ENCODE results near the gene RASSF3. TPM values are rescaled to one million over a fixed set of nuclear protein-coding genes. Genes with fewer than 3 reads are reported as not detected.
A peak's percentile ranks its signal among the peaks of the same experiment; 100 is the strongest.

RASSF3 gene
- total RNA-seq, 2 experiments from 2014 or later: 16.3 to 49.9 TPM

DNA sequence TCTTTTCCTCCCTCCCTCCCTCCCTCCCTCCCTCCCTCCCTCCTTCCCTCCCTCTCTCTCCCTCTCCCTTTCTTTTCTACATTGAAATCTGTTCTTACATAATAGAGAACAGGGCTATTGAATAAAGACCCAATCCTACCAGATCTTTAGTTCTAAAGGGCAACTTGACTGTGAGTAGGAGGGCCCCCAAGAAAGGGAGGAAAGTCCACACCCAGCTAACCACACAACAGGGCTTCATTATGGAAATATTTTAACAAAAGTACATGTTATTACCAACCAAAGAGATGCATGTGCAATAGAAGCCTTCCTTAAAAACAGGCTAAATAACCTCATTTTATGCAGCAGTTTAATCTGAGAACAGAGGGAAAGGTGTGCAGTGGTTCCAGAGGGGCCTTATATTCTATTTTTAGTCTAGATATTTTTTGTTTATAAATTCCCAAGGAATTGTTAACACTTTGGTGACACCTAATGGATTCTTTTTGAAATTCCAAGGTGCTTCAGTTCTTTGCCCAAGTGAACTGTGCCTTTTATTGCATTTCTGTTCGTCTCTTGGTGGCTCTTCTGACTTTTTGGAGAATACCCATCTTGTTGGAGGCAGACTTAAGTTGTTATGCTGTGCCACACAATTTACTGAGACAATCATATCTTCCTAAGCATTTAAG, 85.9 kb downstream of the RASSF3 start:
- no peak overlapping the region for H3K27ac ChIP-seq (ENCODE audit: low read depth, low read length, poor library complexity, severe bottlenecking)
- H3K36me3 ChIP-seq (ENCODE audit: insufficient read depth, low read length): peaks cover 70% of the 10 kb centered on the region
- no peak overlapping the region for H3K4me2 ChIP-seq (ENCODE audit: low read length)
- ChIA-PET CTCF (ENCODE audit: unreplicated experiment) (interaction anchor here (1.4 kb wide), 1 partner anchor 147 kb away, joined by 6 read pairs; no protein-coding TSS in a partner anchor), POLR2A (interaction anchor here (0.9 to 2.5 kb wide), 6 partner anchors 11 to 209 kb away, joined by 3 to 7 read pairs (median 4); no protein-coding TSS in a partner anchor)
- BruUV-seq (replicated peaks): no TSS peak
- H3K4me1 ChIP-seq (ENCODE audit: insufficient read depth, low read length, poor library complexity, severe bottlenecking): peaks cover 6% of the 10 kb centered on the region
- intact Hi-C loops (cut with micrococcal nuclease; ENCODE audit: unreplicated experiment): no loop called here
- peak; percentile 13 for DNase-seq (ENCODE audit: low spot score)
- no peaks in the 10 kb centered on the region for H4K20me1 ChIP-seq (ENCODE audit: insufficient read depth, low read length)
- H3K4me3 ChIP-seq (ENCODE audit: low read depth, low read length, poor library complexity, severe bottlenecking): no peak overlapping the region
- H2AFZ ChIP-seq (ENCODE audit: low read length): no peak overlapping the region
- H3K79me2 ChIP-seq (ENCODE audit: insufficient read depth, low read depth, low read length): no peaks in the 10 kb centered on the region
- TF ChIP-seq, protein P1, sequence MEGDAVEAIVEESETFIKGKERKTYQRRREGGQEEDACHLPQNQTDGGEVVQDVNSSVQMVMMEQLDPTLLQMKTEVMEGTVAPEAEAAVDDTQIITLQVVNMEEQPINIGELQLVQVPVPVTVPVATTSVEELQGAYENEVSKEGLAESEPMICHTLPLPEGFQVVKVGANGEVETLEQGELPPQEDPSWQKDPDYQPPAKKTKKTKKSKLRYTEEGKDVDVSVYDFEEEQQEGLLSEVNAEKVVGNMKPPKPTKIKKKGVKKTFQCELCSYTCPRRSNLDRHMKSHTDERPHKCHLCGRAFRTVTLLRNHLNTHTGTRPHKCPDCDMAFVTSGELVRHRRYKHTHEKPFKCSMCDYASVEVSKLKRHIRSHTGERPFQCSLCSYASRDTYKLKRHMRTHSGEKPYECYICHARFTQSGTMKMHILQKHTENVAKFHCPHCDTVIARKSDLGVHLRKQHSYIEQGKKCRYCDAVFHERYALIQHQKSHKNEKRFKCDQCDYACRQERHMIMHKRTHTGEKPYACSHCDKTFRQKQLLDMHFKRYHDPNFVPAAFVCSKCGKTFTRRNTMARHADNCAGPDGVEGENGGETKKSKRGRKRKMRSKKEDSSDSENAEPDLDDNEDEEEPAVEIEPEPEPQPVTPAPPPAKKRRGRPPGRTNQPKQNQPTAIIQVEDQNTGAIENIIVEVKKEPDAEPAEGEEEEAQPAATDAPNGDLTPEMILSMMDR (conservative IDR thresholded peaks at IDR 0.05; ENCODE audit: low read length): peak; percentile 62
- TF ChIP-seq EZH2phosphoT487 (IDR thresholded peaks at IDR 0.05; ENCODE audit: borderline replicate concordance, low read depth, low read length): no peak
- H3K9me3 ChIP-seq (ENCODE audit: low read length): no peaks in the 10 kb centered on the region
- no peaks in the 10 kb centered on the region for H3K9me2 ChIP-seq (ENCODE audit: insufficient read depth, low read length)

DNA sequence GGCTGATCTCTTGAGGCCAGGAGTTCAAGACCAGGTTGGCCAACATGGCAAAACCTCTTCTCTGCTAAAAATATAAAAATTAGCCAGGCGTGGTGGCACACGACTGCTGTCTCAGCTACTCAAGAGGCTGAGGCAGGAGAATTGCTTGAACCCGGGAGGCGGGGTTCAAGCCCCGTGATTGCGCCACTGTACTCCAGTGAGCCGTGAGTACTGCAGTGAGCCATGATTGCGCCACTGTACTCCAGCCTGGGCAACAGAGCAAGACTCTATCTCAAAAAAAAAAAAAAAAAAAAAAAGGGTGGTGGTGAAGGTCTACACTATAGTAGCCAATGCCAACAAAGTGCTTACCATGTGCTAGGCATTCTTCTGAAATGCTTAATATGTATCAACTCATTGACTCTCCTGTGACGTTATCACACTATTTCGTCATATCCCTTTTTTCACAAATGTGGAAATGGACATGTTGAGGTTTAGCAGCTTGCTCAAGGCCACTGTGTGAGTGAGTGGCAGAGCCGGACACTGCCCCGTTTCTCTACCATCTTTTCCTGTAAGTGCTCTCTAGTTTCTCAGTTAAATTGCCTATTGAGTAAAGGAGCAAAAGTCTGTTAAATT, 89.3 kb downstream of the RASSF3 start:
- H4K20me1 ChIP-seq (ENCODE audit: insufficient read depth, low read length): no peaks in the 10 kb centered on the region
- H3K4me1 ChIP-seq (ENCODE audit: insufficient read depth, low read length, poor library complexity, severe bottlenecking): peaks cover 9% of the 10 kb centered on the region
- H2AFZ ChIP-seq (ENCODE audit: low read length): no peak overlapping the region
- no peak overlapping the region for H3K4me3 ChIP-seq (ENCODE audit: low read depth, low read length, poor library complexity, severe bottlenecking)
- no peaks in the 10 kb centered on the region for H3K9me2 ChIP-seq (ENCODE audit: insufficient read depth, low read length)
- peaks cover 44% of the 10 kb centered on the region for H3K36me3 ChIP-seq (ENCODE audit: insufficient read depth, low read length)
- no peaks in the 10 kb centered on the region for H3K79me2 ChIP-seq (ENCODE audit: insufficient read depth, low read depth, low read length)
- BruUV-seq (replicated peaks): no TSS peak
- intact Hi-C loops (cut with micrococcal nuclease; ENCODE audit: unreplicated experiment): loop anchor here (2.0 kb wide), 1 partner anchor 89 kb away; the partner anchor contains the start of gene RASSF3
- no peak for TF ChIP-seq EZH2phosphoT487 (IDR thresholded peaks at IDR 0.05; ENCODE audit: borderline replicate concordance, low read depth, low read length)
- TF ChIP-seq, protein P1 (conservative IDR thresholded peaks at IDR 0.05; ENCODE audit: low read length): no peak
- H3K4me2 ChIP-seq (ENCODE audit: low read length): no peak overlapping the region
- no peaks in the 10 kb centered on the region for H3K9me3 ChIP-seq (ENCODE audit: low read length)
- ChIA-PET CTCF (ENCODE audit: unreplicated experiment) (no interaction called here), POLR2A (interaction anchor here (0.7 kb wide), 1 partner anchor 340 kb away, joined by 3 read pairs; no protein-coding TSS in a partner anchor)
- DNase-seq (ENCODE audit: low spot score): no peak
- no peak overlapping the region for H3K27ac ChIP-seq (ENCODE audit: low read depth, low read length, poor library complexity, severe bottlenecking)

GRCh38 chr12:64700532-64700931, 90.2 kb downstream of the RASSF3 start:
- TF ChIP-seq EZH2phosphoT487 (IDR thresholded peaks at IDR 0.05; ENCODE audit: borderline replicate concordance, low read depth, low read length): no peak
- TF ChIP-seq, protein P1 (conservative IDR thresholded peaks at IDR 0.05; ENCODE audit: low read length): no peak
- peaks cover 9% of the 10 kb centered on the region for H3K4me1 ChIP-seq (ENCODE audit: insufficient read depth, low read length, poor library complexity, severe bottlenecking)
- peaks cover 35% of the 10 kb centered on the region; the same call in 1 of the 2 replicates for H3K36me3 ChIP-seq (ENCODE audit: insufficient read depth, low read length)
- no TSS peak for BruUV-seq (replicated peaks)
- H3K27ac ChIP-seq (ENCODE audit: low read depth, low read length, poor library complexity, severe bottlenecking): no peak overlapping the region
- no peak overlapping the region for H2AFZ ChIP-seq (ENCODE audit: low read length)
- H3K9me2 ChIP-seq (ENCODE audit: insufficient read depth, low read length): no peaks in the 10 kb centered on the region
- no peak for DNase-seq (ENCODE audit: low spot score)
- no peak overlapping the region for H3K4me3 ChIP-seq (ENCODE audit: low read depth, low read length, poor library complexity, severe bottlenecking)
- no peaks in the 10 kb centered on the region for H4K20me1 ChIP-seq (ENCODE audit: insufficient read depth, low read length)
- H3K4me2 ChIP-seq (ENCODE audit: low read length): no peak overlapping the region
- CTCF ChIA-PET (ENCODE audit: unreplicated experiment): no interaction called here
- no peaks in the 10 kb centered on the region for H3K79me2 ChIP-seq (ENCODE audit: insufficient read depth, low read depth, low read length)
- intact Hi-C loops (cut with micrococcal nuclease; ENCODE audit: unreplicated experiment): no loop called here
- POLR2A ChIA-PET: interaction anchor here (0.7 to 1.1 kb wide), 3 partner anchors 23 to 169 kb away, joined by 3 to 4 read pairs (median 3); no protein-coding TSS in a partner anchor
- H3K9me3 ChIP-seq (ENCODE audit: low read length): no peaks in the 10 kb centered on the region

Measured in OCI-LY7 (cell line).